ENCODE results near the gene IGFBP5.
A peak's percentile ranks its signal among the peaks of the same experiment; 100 is the strongest.

IGFBP5 gene

DNA sequence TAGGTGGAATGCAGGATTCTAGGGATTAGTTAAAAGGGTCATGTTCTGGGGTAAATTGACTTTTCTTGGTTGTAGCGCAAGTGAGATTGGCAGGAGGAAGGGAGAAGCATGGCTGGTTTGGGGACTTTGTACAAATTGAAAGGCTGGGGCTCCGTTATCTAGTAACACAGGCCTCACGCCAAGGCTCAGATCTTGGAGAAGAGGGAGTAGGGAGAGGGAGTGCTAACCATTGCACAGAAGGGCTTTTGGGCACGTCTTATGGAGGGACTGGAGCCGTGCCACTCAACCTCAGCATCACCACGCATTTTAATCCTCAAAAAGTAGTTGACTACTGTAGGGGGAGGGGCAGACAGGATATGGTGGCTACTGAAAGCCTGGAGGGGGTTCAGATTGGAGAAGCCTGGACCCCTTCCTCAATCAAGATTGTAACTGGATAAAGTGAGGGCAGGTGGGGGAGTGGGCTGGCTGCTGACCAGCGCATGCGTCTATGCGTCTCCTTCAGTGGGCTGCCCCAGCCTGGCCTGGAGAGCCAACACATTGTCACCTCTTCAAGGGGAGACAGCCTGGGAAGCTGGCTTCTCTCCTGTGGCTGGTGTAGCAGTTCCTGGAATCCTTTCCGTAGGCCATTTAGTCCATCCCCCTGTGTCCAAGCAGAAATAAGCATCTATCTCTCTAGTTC, 14.3 kb downstream of the IGFBP5 start:
- H2AFZ ChIP-seq (ENCODE audit: low read length): no peak overlapping the region
- no peak overlapping the region for H2BK120ac ChIP-seq (ENCODE audit: low read depth, low read length)
- peaks cover 68 to 91% of the 10 kb centered on the region in 2 donors for H3K36me3 ChIP-seq (replicated peaks in 1 of 2; ENCODE audit: control insufficient read depth in 2 of 2, insufficient read depth in 2 of 2, low read length in 2 of 2)
- H3K27me3 ChIP-seq (ENCODE audit: control insufficient read depth in 3 of 3, insufficient read depth in 3 of 3, low read depth in 1 of 3, low read length in 3 of 3): no peaks in the 10 kb centered on the region
- no peak overlapping the region for H3K14ac ChIP-seq (ENCODE audit: low read length)
- H2BK5ac ChIP-seq (ENCODE audit: low read length): no peak overlapping the region
- peaks cover 14% of the 10 kb centered on the region for H3K79me1 ChIP-seq (ENCODE audit: low read depth, low read length)
- peaks cover 0 to 2% of the 10 kb centered on the region in 2 donors for H3K9me3 ChIP-seq (replicated peaks in 1 of 2; ENCODE audit: control insufficient read depth in 2 of 2, insufficient read depth in 1 of 2, low read depth in 1 of 2, low read length in 2 of 2)
- H3K27ac ChIP-seq (replicated peaks; ENCODE audit: low read length): no peak overlapping the region
- H3K18ac ChIP-seq (ENCODE audit: low read length): no peak overlapping the region
- no peak overlapping the region for H4K8ac ChIP-seq (ENCODE audit: low read depth, low read length)
- H4K91ac ChIP-seq (ENCODE audit: low read depth, low read length, poor library complexity): no peak overlapping the region
- no peak overlapping the region for H3K4ac ChIP-seq (ENCODE audit: low read length)
- peaks cover 6 to 8% of the 10 kb centered on the region in 2 donors for H3K4me1 ChIP-seq (ENCODE audit: control insufficient read depth in 2 of 2, insufficient read depth in 1 of 2, low read depth in 1 of 2, low read length in 2 of 2)
- no peak overlapping the region for H3K9ac ChIP-seq (ENCODE audit: low read depth, low read length, poor library complexity)
- DNase-seq (ENCODE audit: low spot score): no peak
- H3K4me2 ChIP-seq (ENCODE audit: insufficient read depth, low read length, poor library complexity, severe bottlenecking): no peak overlapping the region
- H2AK5ac ChIP-seq (ENCODE audit: low read depth, low read length): no peak overlapping the region
- H2BK15ac ChIP-seq (ENCODE audit: low read length): no peak overlapping the region
- H2BK12ac ChIP-seq (ENCODE audit: low read length): no peak overlapping the region
- H3K4me3 ChIP-seq (ENCODE audit: low read length in 2 of 2): peak overlapping the region in 1 of 2 donors; percentile 46
- no CpG with 5 or more reads among the region's 10 CpGs for WGBS, 2 donors (ENCODE audit: extremely low coverage in 2 of 2, insufficient read length in 2 of 2, insufficient replicate concordance in 1 of 2)
- no peak overlapping the region for H3K23ac ChIP-seq (ENCODE audit: low read depth, low read length, poor library complexity)

DNA sequence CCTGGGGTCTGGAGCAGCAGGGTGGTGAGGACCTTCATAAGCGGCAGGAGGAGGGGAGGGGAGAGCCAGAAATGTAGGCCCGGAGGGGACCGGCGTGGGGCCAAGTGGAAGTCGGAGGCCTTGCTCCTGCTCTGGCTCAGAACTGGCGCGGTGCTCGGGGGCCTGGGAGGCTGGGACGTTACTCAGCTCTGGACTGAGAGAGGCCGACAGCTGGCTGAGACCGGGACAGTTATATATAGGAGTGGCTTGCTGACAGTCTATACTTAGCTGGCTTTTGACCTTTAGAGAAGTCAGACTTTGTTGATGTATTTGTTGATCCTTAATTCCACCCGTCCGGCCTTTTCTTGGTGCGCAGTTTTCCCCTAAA, 15.7 kb downstream of the IGFBP5 start:
- Histone ChIP-seq H2BK12ac (ENCODE audit: low read length) (no peak overlapping the region), H2BK5ac (ENCODE audit: low read length) (no peak overlapping the region), H2BK120ac (ENCODE audit: low read depth, low read length) (no peak overlapping the region), H4K8ac (ENCODE audit: low read depth, low read length) (no peak overlapping the region), H3K14ac (ENCODE audit: low read length) (no peak overlapping the region), H3K79me1 (ENCODE audit: low read depth, low read length) (peaks cover 14% of the 10 kb centered on the region), H3K9me3 (replicated peaks in 1 of 2; ENCODE audit: control insufficient read depth in 2 of 2, insufficient read depth in 1 of 2, low read depth in 1 of 2, low read length in 2 of 2) (peaks cover 0 to 2% of the 10 kb centered on the region in 2 donors), H3K4ac (ENCODE audit: low read length) (no peak overlapping the region), H3K27me3 (ENCODE audit: control insufficient read depth in 3 of 3, insufficient read depth in 3 of 3, low read depth in 1 of 3, low read length in 3 of 3) (no peaks in the 10 kb centered on the region), H3K9ac (ENCODE audit: low read depth, low read length, poor library complexity) (no peak overlapping the region), H3K36me3 (replicated peaks in 1 of 2; ENCODE audit: control insufficient read depth in 2 of 2, insufficient read depth in 2 of 2, low read length in 2 of 2) (peaks cover 73 to 94% of the 10 kb centered on the region in 2 donors), H3K4me1 (ENCODE audit: control insufficient read depth in 2 of 2, insufficient read depth in 1 of 2, low read depth in 1 of 2, low read length in 2 of 2) (peaks cover 5 to 6% of the 10 kb centered on the region in 2 donors), H3K4me3 (ENCODE audit: low read length in 2 of 2) (no peak overlapping the region), H2AK5ac (ENCODE audit: low read depth, low read length) (no peak overlapping the region), H3K27ac (replicated peaks; ENCODE audit: low read length) (no peak overlapping the region), H4K91ac (ENCODE audit: low read depth, low read length, poor library complexity) (no peak overlapping the region), H3K23ac (ENCODE audit: low read depth, low read length, poor library complexity) (no peak overlapping the region), H2BK15ac (ENCODE audit: low read length) (no peak overlapping the region), H3K4me2 (ENCODE audit: insufficient read depth, low read length, poor library complexity, severe bottlenecking) (no peak overlapping the region), H2AFZ (ENCODE audit: low read length) (no peak overlapping the region), H3K18ac (ENCODE audit: low read length) (no peak overlapping the region)
- no peak for DNase-seq (ENCODE audit: low spot score)
- no CpG with 5 or more reads among the region's 14 CpGs for WGBS, 2 donors (ENCODE audit: extremely low coverage in 2 of 2, insufficient read length in 2 of 2, insufficient replicate concordance in 1 of 2)

GRCh38 chr2:216678813-216679657, 16.3 kb downstream of the IGFBP5 start:
- H2BK120ac ChIP-seq (ENCODE audit: low read depth, low read length): no peak overlapping the region
- H3K27ac ChIP-seq (replicated peaks; ENCODE audit: low read length): no peak overlapping the region
- H3K4me1 ChIP-seq (ENCODE audit: control insufficient read depth in 2 of 2, insufficient read depth in 1 of 2, low read depth in 1 of 2, low read length in 2 of 2): peaks cover 5 to 6% of the 10 kb centered on the region in 2 donors
- H4K8ac ChIP-seq (ENCODE audit: low read depth, low read length): no peak overlapping the region
- no peak overlapping the region for H2BK12ac ChIP-seq (ENCODE audit: low read length)
- H3K79me1 ChIP-seq (ENCODE audit: low read depth, low read length): peaks cover 13% of the 10 kb centered on the region
- H3K4ac ChIP-seq (ENCODE audit: low read length): no peak overlapping the region
- H3K18ac ChIP-seq (ENCODE audit: low read length): peak overlapping the region; percentile 11
- H2AFZ ChIP-seq (ENCODE audit: low read length): no peak overlapping the region
- no peak overlapping the region for H4K91ac ChIP-seq (ENCODE audit: low read depth, low read length, poor library complexity)
- H3K23ac ChIP-seq (ENCODE audit: low read depth, low read length, poor library complexity): no peak overlapping the region
- no peak overlapping the region for H3K14ac ChIP-seq (ENCODE audit: low read length)
- peaks cover 0 to 2% of the 10 kb centered on the region in 2 donors for H3K9me3 ChIP-seq (replicated peaks in 1 of 2; ENCODE audit: control insufficient read depth in 2 of 2, insufficient read depth in 1 of 2, low read depth in 1 of 2, low read length in 2 of 2)
- H3K4me3 ChIP-seq (ENCODE audit: low read length in 2 of 2): no peak overlapping the region
- DNase-seq (ENCODE audit: low spot score): no peak
- no peak overlapping the region for H3K9ac ChIP-seq (ENCODE audit: low read depth, low read length, poor library complexity)
- H2BK15ac ChIP-seq (ENCODE audit: low read length): no peak overlapping the region
- WGBS, 2 donors (ENCODE audit: extremely low coverage in 2 of 2, insufficient read length in 2 of 2, insufficient replicate concordance in 1 of 2): no CpG with 5 or more reads among the region's 21 CpGs
- no peak overlapping the region for H2BK5ac ChIP-seq (ENCODE audit: low read length)
- H3K27me3 ChIP-seq (ENCODE audit: control insufficient read depth in 3 of 3, insufficient read depth in 3 of 3, low read depth in 1 of 3, low read length in 3 of 3): no peaks in the 10 kb centered on the region
- H2AK5ac ChIP-seq (ENCODE audit: low read depth, low read length): peak overlapping the region; percentile 20
- H3K36me3 ChIP-seq (replicated peaks in 1 of 2; ENCODE audit: control insufficient read depth in 2 of 2, insufficient read depth in 2 of 2, low read length in 2 of 2): peaks cover 76 to 94% of the 10 kb centered on the region in 2 donors
- no peak overlapping the region for H3K4me2 ChIP-seq (ENCODE audit: insufficient read depth, low read length, poor library complexity, severe bottlenecking)

GRCh38 chr2:216678098-216678465, 17.3 kb downstream of the IGFBP5 start:
- H2BK12ac ChIP-seq (ENCODE audit: low read length): no peak overlapping the region
- H2BK15ac ChIP-seq (ENCODE audit: low read length): no peak overlapping the region
- H3K23ac ChIP-seq (ENCODE audit: low read depth, low read length, poor library complexity): no peak overlapping the region
- no peaks in the 10 kb centered on the region for H3K27me3 ChIP-seq (ENCODE audit: control insufficient read depth in 3 of 3, insufficient read depth in 3 of 3, low read depth in 1 of 3, low read length in 3 of 3)
- H3K36me3 ChIP-seq (replicated peaks in 1 of 2; ENCODE audit: control insufficient read depth in 2 of 2, insufficient read depth in 2 of 2, low read length in 2 of 2): peaks cover 80 to 94% of the 10 kb centered on the region in 2 donors
- H3K4ac ChIP-seq (ENCODE audit: low read length): no peak overlapping the region
- no peak overlapping the region for H2BK120ac ChIP-seq (ENCODE audit: low read depth, low read length)
- H2AFZ ChIP-seq (ENCODE audit: low read length): no peak overlapping the region
- peak overlapping the region; percentile 10 for H2BK5ac ChIP-seq (ENCODE audit: low read length)
- no peak overlapping the region for H3K14ac ChIP-seq (ENCODE audit: low read length)
- H3K4me3 ChIP-seq (ENCODE audit: low read length in 2 of 2): no peak overlapping the region
- peaks cover 10% of the 10 kb centered on the region for H3K79me1 ChIP-seq (ENCODE audit: low read depth, low read length)
- no peak overlapping the region for H4K8ac ChIP-seq (ENCODE audit: low read depth, low read length)
- H2AK5ac ChIP-seq (ENCODE audit: low read depth, low read length): no peak overlapping the region
- H3K18ac ChIP-seq (ENCODE audit: low read length): no peak overlapping the region
- no peaks in the 10 kb centered on the region for H3K9me3 ChIP-seq (replicated peaks in 1 of 2; ENCODE audit: control insufficient read depth in 2 of 2, insufficient read depth in 1 of 2, low read depth in 1 of 2, low read length in 2 of 2)
- H4K91ac ChIP-seq (ENCODE audit: low read depth, low read length, poor library complexity): no peak overlapping the region
- WGBS, 2 donors (ENCODE audit: extremely low coverage in 2 of 2, insufficient read length in 2 of 2, insufficient replicate concordance in 1 of 2): no CpG with 5 or more reads among the region's 12 CpGs
- no peak overlapping the region for H3K27ac ChIP-seq (replicated peaks; ENCODE audit: low read length)
- no peak for DNase-seq (ENCODE audit: low spot score)
- no peak overlapping the region for H3K9ac ChIP-seq (ENCODE audit: low read depth, low read length, poor library complexity)
- H3K4me2 ChIP-seq (ENCODE audit: insufficient read depth, low read length, poor library complexity, severe bottlenecking): no peak overlapping the region
- peaks cover 5 to 6% of the 10 kb centered on the region in 2 donors for H3K4me1 ChIP-seq (ENCODE audit: control insufficient read depth in 2 of 2, insufficient read depth in 1 of 2, low read depth in 1 of 2, low read length in 2 of 2)
